Activated naive CD4-positive, alpha-beta T cell treated with anti-CD3 and anti-CD28 coated beads for 36 hours (primary cell): Measurements from ENCODE around the gene OSGEPL1. TPM values are rescaled to one million over a fixed set of nuclear protein-coding genes. Genes with fewer than 3 reads are reported as not detected.

ENCODE experiments used
- CTCF ChIA-PET: fragments of 350-600 bp; sonication (Branson Sonifier 250); formaldehyde crosslinking; loops from one replicate; lab custom pipeline; 2021; ENCODE audit warnings: antibody characterized with exemption; lab: Charles Lee
- DNase-seq: peaks from one replicate; pipeline ENCODE4 v3.0.0-alpha.2; 2020
- H3K27ac Mint-ChIP-seq: one replicate; pipeline ENCODE4 v1.8.0; 2021; ENCODE audit warnings: mild to moderate bottlenecking, mixed read lengths
- H3K27me3 Mint-ChIP-seq: one replicate; pipeline ENCODE4 v1.8.0; 2021; ENCODE audit warnings: low read depth, mixed read lengths
- H3K36me3 Mint-ChIP-seq: one replicate; pipeline ENCODE4 v1.8.0; 2021; ENCODE audit warnings: low read depth, mixed read lengths
- H3K4me1 Mint-ChIP-seq: one replicate; pipeline ENCODE4 v1.8.0; 2021; ENCODE audit warnings: low read depth, mixed read lengths
- H3K4me3 Mint-ChIP-seq: one replicate; pipeline ENCODE4 v1.8.0; 2021; ENCODE audit warnings: mild to moderate bottlenecking, moderate library complexity, mixed read lengths
- H3K9me3 Mint-ChIP-seq: one replicate; pipeline ENCODE4 v1.8.0; 2021; ENCODE audit warnings: mixed read lengths
- intact Hi-C: fragments of 100-400 bp; cut with micrococcal nuclease; formaldehyde crosslinking; loops from one replicate; pipeline ENCODE4 v1.15.1; 2023
- total RNA-seq, 2 experiments: library from RNA; stranded (reverse); gene quantifications; one replicate each; pipeline ENCODE4 v1.2.3, GENCODE V29; 2021

The OSGEPL1 gene
- total RNA-seq = 10 to 100 TPM; 15.5 to 15.8 TPM

- H3K36me3 Mint-ChIP-seq = peaks cover 17% of the 10 kb centered on the region
- peak within 1 kb of the TSS; percentile 97 for H3K27ac Mint-ChIP-seq
- no peaks in the 10 kb centered on the region for H3K27me3 Mint-ChIP-seq
- peak; percentile 95 for DNase-seq
- H3K9me3 Mint-ChIP-seq = no peaks in the 10 kb centered on the region
- H3K4me3 Mint-ChIP-seq = peak within 1 kb of the TSS; percentile 92
- H3K4me1 Mint-ChIP-seq = peaks cover 13% of the 10 kb centered on the region
- CTCF ChIA-PET = interaction anchor here (0.6 to 4.9 kb wide), 20 partner anchors 9 to 884 kb away, joined by 3 to 65 read pairs (median 8); partner anchors contain the start of genes ANKAR, ASNSD1, ORMDL1 and PMS1
- intact Hi-C loops = loop anchor here (1.0 to 5.0 kb wide), 9 partner anchors 11 to 772 kb away; partner anchors contain the start of genes ANKAR, ASNSD1, NEMP2 and ORMDL1
These were observed at the start of gene OSGEPL1 for GRCh38 chr2:189762551-189763298. TSS of gene OSGEPL1 (minus strand) at chr2:189762792. CDS start at chr2:189761640, 1,152 bp downstream.

GRCh38 chr2:189803431-189803830, 40.8 kb upstream of the OSGEPL1 start:
- Mint-ChIP-seq H3K36me3 (peaks cover 23% of the 10 kb centered on the region), H3K4me1 (peaks cover 7% of the 10 kb centered on the region), H3K27me3 (no peaks in the 10 kb centered on the region), H3K4me3 (no peak overlapping the region), H3K27ac (no peak overlapping the region), H3K9me3 (no peaks in the 10 kb centered on the region)
- intact Hi-C loops = no loop called here
- CTCF ChIA-PET = interaction anchor here (0.9 kb wide), 1 partner anchor 40 kb away, joined by 6 read pairs; no protein-coding TSS in a partner anchor
- no peak for DNase-seq

DNA sequence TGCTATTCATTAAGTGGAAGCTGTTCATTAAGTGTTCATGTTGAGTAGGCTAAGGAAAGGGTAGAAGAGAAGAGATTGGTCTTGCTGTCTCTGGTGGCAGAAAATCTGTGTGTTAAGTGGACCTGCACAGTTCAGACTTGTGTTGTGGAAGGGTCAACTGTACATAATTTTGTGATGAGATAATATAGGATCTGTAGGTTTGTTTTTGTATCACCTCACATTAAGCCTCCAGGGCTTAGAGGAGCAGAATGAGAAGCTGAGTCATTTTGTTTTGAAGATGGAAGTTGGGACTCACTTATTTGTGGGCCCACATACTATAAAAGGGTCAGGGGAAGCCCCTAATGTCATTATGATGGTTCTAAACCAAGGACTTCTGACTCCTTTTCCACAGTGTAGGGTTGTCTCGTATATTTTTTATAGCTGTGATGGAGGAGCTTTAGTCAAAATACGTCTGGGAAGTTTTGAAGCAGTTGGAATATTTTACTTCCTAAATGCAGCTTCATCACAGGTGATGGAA, 39.9 kb upstream of the OSGEPL1 start:
- intact Hi-C loops = no loop called here

DNA sequence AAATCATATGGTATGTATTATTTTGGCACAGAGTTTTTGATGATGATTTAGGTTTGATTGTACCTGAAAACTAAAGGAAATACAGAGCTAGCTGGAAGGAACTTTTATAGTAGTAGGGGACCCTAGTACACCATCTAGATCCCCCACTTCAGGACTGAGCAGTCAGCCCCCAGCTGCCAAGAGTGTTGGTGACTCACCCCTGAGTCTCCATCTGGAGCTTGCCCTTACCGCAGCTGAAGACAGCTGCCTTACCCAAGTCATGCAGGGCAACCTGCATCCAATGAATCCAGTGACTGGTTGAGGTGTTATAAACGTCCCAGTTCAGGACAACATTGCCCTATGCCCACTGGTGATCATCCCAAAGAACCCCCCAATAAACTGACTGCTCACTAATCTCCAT, 36.9 kb upstream of the OSGEPL1 start:
- CTCF ChIA-PET = interaction anchor here (0.8 to 2.1 kb wide), 2 partner anchors 9 to 37 kb away, joined by 3 to 6 read pairs; partner anchors contain the start of gene OSGEPL1
- no peak overlapping the region for H3K27ac Mint-ChIP-seq
- peaks cover 7% of the 10 kb centered on the region for H3K4me1 Mint-ChIP-seq
- peaks cover 22% of the 10 kb centered on the region for H3K36me3 Mint-ChIP-seq
- H3K9me3 Mint-ChIP-seq = no peaks in the 10 kb centered on the region
- H3K4me3 Mint-ChIP-seq = no peak overlapping the region
- H3K27me3 Mint-ChIP-seq = no peaks in the 10 kb centered on the region
- intact Hi-C loops = no loop called here
- no peak for DNase-seq

More for the DNA sequence above, 39.9 kb upstream of the OSGEPL1 start:
- H3K4me3 Mint-ChIP-seq = no peak overlapping the region
- no peak for DNase-seq
- peaks cover 22% of the 10 kb centered on the region for H3K36me3 Mint-ChIP-seq
- no peaks in the 10 kb centered on the region for H3K27me3 Mint-ChIP-seq
- H3K9me3 Mint-ChIP-seq = no peaks in the 10 kb centered on the region
- H3K4me1 Mint-ChIP-seq = peaks cover 7% of the 10 kb centered on the region
- CTCF ChIA-PET = no interaction called here
- no peak overlapping the region for H3K27ac Mint-ChIP-seq

- Mint-ChIP-seq H3K27ac (no peak overlapping the region), H3K27me3 (no peaks in the 10 kb centered on the region), H3K4me1 (peaks cover 7% of the 10 kb centered on the region), H3K4me3 (no peak overlapping the region), H3K9me3 (no peaks in the 10 kb centered on the region), H3K36me3 (peaks cover 23% of the 10 kb centered on the region)
- intact Hi-C loops = no loop called here
- DNase-seq = no peak
- CTCF ChIA-PET = interaction anchor here (0.6 to 2.1 kb wide), 7 partner anchors 12 to 1100 kb away, joined by 3 to 7 read pairs (median 3); partner anchors contain the start of gene OSGEPL1
These were observed 36.4 kb upstream of the OSGEPL1 start for GRCh38 chr2:189799030-189799331.

- Mint-ChIP-seq H3K4me3 (no peak overlapping the region), H3K27ac (no peak overlapping the region), H3K27me3 (no peaks in the 10 kb centered on the region), H3K36me3 (peaks cover 23% of the 10 kb centered on the region), H3K4me1 (peaks cover 7% of the 10 kb centered on the region), H3K9me3 (no peaks in the 10 kb centered on the region)
- intact Hi-C loops = loop anchor here (1.0 kb wide), 1 partner anchor 272 kb away; no protein-coding TSS in a partner anchor
- CTCF ChIA-PET = interaction anchor here (0.6 to 2.1 kb wide), 8 partner anchors 12 to 1101 kb away, joined by 3 to 7 read pairs (median 4); partner anchors contain the start of gene OSGEPL1
- DNase-seq = no peak
These were observed 35.9 kb upstream of the OSGEPL1 start for GRCh38 chr2:189798312-189799029.

DNA sequence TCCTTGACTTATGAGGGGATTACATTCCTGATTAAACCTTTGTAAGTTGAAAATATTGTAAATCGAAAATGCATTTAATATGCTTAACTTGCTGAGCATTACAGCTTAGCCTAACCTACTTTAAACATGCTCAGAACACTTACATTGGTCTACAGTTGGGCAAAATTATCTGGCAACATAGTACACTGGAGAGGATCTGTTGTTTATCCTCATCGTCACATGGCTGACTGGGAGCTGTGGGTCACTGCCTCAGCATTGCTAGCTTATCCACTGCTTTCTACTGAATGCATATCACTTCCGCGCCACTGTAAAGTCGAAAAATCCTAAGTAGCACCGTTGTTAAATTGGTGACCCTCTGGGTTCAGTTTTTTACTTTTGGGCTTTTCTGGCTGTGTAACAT, 35.3 kb upstream of the OSGEPL1 start:
- intact Hi-C loops = loop anchor here (1.0 kb wide), 1 partner anchor 272 kb away; no protein-coding TSS in a partner anchor
- Mint-ChIP-seq H3K4me1 (peaks cover 7% of the 10 kb centered on the region), H3K36me3 (peaks cover 27% of the 10 kb centered on the region), H3K4me3 (no peak overlapping the region), H3K9me3 (no peaks in the 10 kb centered on the region), H3K27ac (no peak overlapping the region), H3K27me3 (no peaks in the 10 kb centered on the region)
- CTCF ChIA-PET = interaction anchor here (0.7 to 1.2 kb wide), 2 partner anchors 11 to 353 kb away, joined by 4 to 7 read pairs; no protein-coding TSS in a partner anchor
- no peak for DNase-seq

DNA sequence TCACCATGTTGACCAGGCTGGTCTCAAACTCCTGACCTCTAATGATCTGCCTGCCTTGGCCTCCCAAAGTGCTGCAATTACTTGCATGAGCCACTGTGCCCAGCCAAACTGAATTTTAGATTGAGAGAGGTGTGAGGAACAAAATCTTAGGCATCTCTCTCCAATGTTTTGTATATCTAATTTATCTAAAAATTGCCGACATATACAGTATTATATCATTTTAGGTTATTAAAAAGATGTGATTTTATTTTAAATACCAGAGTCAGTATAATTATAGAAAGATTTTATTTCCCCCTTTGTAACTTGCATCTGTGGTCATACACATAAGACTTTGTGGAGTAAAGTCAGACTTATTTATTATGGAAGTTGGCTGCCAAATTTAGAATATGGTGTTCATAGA, 31.7 kb upstream of the OSGEPL1 start:
- CTCF ChIA-PET = no interaction called here
- Mint-ChIP-seq H3K27ac (no peak overlapping the region), H3K9me3 (no peaks in the 10 kb centered on the region), H3K4me3 (no peak overlapping the region), H3K36me3 (peaks cover 24% of the 10 kb centered on the region), H3K27me3 (no peaks in the 10 kb centered on the region), H3K4me1 (peaks cover 7% of the 10 kb centered on the region)
- intact Hi-C loops = no loop called here
- no peak for DNase-seq

DNA sequence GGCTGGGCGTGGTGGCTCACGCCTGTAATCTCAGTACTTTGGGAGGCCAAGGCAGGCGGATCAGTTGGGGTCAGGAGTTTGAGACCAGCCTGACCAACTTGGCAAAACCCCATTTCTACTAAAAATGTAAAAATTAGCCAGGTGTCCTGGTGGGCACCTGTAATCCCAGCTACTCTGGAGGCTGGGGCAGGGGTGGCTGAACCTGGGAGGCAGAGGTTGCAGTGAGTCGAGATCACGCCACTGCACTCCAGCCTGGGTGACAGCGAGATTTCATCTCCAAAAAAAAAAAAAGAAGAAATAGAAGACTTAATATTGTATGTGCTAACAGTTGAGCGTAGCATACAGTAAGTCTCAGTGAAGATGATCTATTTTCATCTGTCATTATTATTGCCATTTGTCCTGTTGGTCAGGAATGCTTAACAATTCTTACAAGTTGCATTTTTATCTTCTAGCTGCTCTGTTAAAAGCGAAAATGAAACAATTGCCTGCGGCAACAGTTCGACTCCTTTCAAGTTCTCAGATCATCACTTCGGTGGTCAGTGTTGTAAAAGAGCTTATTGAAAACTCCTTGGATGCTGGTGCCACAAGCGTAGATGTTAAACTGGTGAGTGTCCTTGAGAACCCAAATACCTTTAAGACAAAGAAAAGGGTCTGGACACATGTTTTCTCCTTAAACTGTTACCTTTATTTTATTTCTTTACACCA, 28.9 kb upstream of the OSGEPL1 start:
- no peaks in the 10 kb centered on the region for H3K27me3 Mint-ChIP-seq
- H3K36me3 Mint-ChIP-seq = peaks cover 30% of the 10 kb centered on the region
- peaks cover 12% of the 10 kb centered on the region for H3K4me1 Mint-ChIP-seq
- intact Hi-C loops = no loop called here
- no peak overlapping the region for H3K27ac Mint-ChIP-seq
- H3K4me3 Mint-ChIP-seq = no peak overlapping the region
- H3K9me3 Mint-ChIP-seq = no peaks in the 10 kb centered on the region
- CTCF ChIA-PET = interaction anchor here (0.9 kb wide), 1 partner anchor 8 kb away, joined by 3 read pairs; no protein-coding TSS in a partner anchor
- DNase-seq = no peak

GRCh38 chr2:189783927-189784867, 21.6 kb upstream of the OSGEPL1 start, which contains the start of the genes ORMDL1 and PMS1:
TSS of gene ORMDL1 (minus strand) at chr2:189784339. CDS start at chr2:189782595, 1,744 bp downstream.
TSS of gene PMS1 (plus strand) at chr2:189784450. CDS start at chr2:189791810, 7,360 bp downstream.
- Mint-ChIP-seq H3K27ac (peak within 1 kb of the TSS; percentile 92), H3K36me3 (peaks cover 47% of the 10 kb centered on the region), H3K27me3 (no peaks in the 10 kb centered on the region), H3K9me3 (no peaks in the 10 kb centered on the region), H3K4me3 (peak within 1 kb of the TSS; percentile 93), H3K4me1 (peaks cover 51% of the 10 kb centered on the region)
- peak; percentile 93 for DNase-seq
- CTCF ChIA-PET = interaction anchor here (0.5 to 2.9 kb wide), 3 partner anchors 22 to 1793 kb away, joined by 3 to 11 read pairs (median 5); partner anchors contain the start of gene OSGEPL1
- intact Hi-C loops = loop anchor here (1.0 to 10.0 kb wide), 16 partner anchors 22 to 1871 kb away; partner anchors contain the start of genes ANKAR, ASNSD1, GLS and HIBCH
